Peyer's patch (tissue), 4 donors: ENCODE results near the gene CATSPER3. TPM values are rescaled to one million over a fixed set of nuclear protein-coding genes. Genes with fewer than 3 reads are reported as not detected.
"Not testable (repeated sequence)": the region's sequence is repeated elsewhere in the genome, so short reads cannot be mapped to it uniquely, and the experiment has no call there.

Experiments
- DNase-seq, 3 donors: peaks; one replicate each; pipeline ENCODE4 v3.0.0-alpha.2; 2017 to 2019
- H3K27ac ChIP-seq, 4 donors: fragments of 200-600 bp; sonication (generic); one replicate each; pipeline ENCODE4 v1.5.1; 2016 to 2019
- H3K27me3 ChIP-seq, 2 donors: fragments of 200-600 bp; sonication (generic); one replicate each; pipeline ENCODE4 v1.5.1; 2019
- H3K36me3 ChIP-seq, 3 donors: fragments of 200-600 bp; sonication (generic); one replicate each; pipeline ENCODE4 v1.5.1; 2016 to 2019
- H3K4me1 ChIP-seq, 4 donors: fragments of 200-600 bp; sonication (generic); one replicate each; pipeline ENCODE4 v1.5.1; 2016 to 2019
- H3K4me3 ChIP-seq, 4 donors: fragments of 200-600 bp; sonication (generic); 1 replicate in 3 of 4; 2 replicates in 1 of 4; pipeline ENCODE4 v1.5.1; 2016 to 2019; ENCODE audit warnings: mild to moderate bottlenecking in 1 of 4
- H3K9me3 ChIP-seq, 4 donors: fragments of 200-600 bp; sonication (generic); one replicate each; pipeline ENCODE4 v1.5.1; 2016 to 2019; ENCODE audit warnings: mild to moderate bottlenecking in 1 of 4
- POLR2A ChIP-seq, 2 donors: fragments of 450-650 bp; IDR thresholded peaks; one replicate each; pipeline ENCODE4 v1.5.1; 2017; ENCODE audit warnings: antibody characterized with exemption in 2 of 2, mild to moderate bottlenecking in 2 of 2, moderate library complexity in 2 of 2
- total RNA-seq, 4 donors: library from RNA; depleted of rRNA; stranded (reverse); fragments of >200 nt; gene quantifications; one replicate each; pipeline ENCODE4 v1.1.0, GENCODE V29; 2016
- TF ChIP-seq, protein P1 (sequence below), 6 experiments: fragments of 450-650 bp in 4 of 6; fragments of 200-600 bp in 2 of 6; sonication (generic) in 1 of 6; IDR thresholded peaks; one replicate each; pipeline ENCODE4 v1.5.1; 2017 to 2019; ENCODE audit warnings: antibody characterized with exemption in 6 of 6, mild to moderate bottlenecking in 3 of 6, moderate library complexity in 1 of 6

Gene CATSPER3
- total RNA-seq, 4 donors from 2014 or later = 1.1 to 2.5 (median 2.4) TPM; not detected in 1

DNA sequence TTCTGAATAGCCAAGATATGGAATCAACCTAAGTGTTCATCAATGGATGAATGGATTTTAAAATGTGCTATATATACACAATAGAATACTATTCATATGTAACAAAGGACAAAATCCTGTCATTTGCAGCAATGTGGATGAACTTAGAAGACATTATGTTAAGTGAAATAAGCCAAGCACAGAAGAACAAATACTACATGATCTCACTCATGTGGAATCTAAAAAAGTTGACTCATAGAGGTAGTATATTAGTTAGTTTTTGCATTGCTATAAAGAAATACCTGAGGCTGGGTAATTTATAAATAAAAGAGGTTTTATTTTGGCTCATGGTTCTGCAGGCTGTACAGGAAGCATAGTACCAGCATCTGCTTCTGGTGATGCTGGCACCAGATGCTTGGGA, 8.1 kb downstream of the CATSPER3 start:
- no peak for TF ChIP-seq POLR2A (IDR thresholded peaks at IDR 0.05)
- TF ChIP-seq, protein P1, sequence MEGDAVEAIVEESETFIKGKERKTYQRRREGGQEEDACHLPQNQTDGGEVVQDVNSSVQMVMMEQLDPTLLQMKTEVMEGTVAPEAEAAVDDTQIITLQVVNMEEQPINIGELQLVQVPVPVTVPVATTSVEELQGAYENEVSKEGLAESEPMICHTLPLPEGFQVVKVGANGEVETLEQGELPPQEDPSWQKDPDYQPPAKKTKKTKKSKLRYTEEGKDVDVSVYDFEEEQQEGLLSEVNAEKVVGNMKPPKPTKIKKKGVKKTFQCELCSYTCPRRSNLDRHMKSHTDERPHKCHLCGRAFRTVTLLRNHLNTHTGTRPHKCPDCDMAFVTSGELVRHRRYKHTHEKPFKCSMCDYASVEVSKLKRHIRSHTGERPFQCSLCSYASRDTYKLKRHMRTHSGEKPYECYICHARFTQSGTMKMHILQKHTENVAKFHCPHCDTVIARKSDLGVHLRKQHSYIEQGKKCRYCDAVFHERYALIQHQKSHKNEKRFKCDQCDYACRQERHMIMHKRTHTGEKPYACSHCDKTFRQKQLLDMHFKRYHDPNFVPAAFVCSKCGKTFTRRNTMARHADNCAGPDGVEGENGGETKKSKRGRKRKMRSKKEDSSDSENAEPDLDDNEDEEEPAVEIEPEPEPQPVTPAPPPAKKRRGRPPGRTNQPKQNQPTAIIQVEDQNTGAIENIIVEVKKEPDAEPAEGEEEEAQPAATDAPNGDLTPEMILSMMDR (IDR thresholded peaks at IDR 0.05) = no peak

DNA sequence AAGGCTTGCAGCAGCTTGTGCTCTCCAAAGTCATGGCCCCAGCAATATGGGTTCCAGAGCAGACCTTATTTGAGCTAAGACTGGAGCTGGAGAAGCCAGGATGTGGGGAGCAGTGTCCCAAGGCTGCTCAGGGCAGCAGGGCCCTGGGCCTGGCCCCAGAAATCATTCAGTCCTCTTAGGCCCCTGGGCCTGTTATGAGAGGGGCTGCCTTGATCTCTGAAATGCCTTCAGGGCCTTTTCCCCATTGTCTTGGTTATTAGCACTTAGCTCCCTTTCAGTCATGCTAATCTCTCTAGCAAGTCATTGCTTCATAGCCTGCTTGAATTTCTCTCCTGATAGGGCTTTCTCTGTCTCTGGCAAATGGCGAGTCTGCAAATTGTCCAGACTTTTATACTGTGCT, 9.1 kb downstream of the CATSPER3 start:
- Histone ChIP-seq H3K36me3 (no peaks in the 10 kb centered on the region), H3K9me3 (peaks cover 0 to 15% (median 0%) of the 10 kb centered on the region in 4 donors), H3K4me3 (no peak overlapping the region), H3K27me3 (no peaks in the 10 kb centered on the region), H3K27ac (no peak overlapping the region), H3K4me1 (no peaks in the 10 kb centered on the region)
- DNase-seq = no peak
- TF ChIP-seq, protein P1 (IDR thresholded peaks at IDR 0.05) = no peak
- no peak for TF ChIP-seq POLR2A (IDR thresholded peaks at IDR 0.05)

More for the DNA sequence above, 8.1 kb downstream of the CATSPER3 start:
- Histone ChIP-seq H3K27me3 (no peaks in the 10 kb centered on the region), H3K4me3 (no peak overlapping the region), H3K27ac (no peak overlapping the region), H3K36me3 (no peaks in the 10 kb centered on the region), H3K9me3 (peaks cover 0 to 10% (median 0%) of the 10 kb centered on the region in 4 donors), H3K4me1 (no peaks in the 10 kb centered on the region)
- no peak for DNase-seq

- no peak for DNase-seq
- Histone ChIP-seq H3K4me1 (no peaks in the 10 kb centered on the region), H3K27me3 (no peaks in the 10 kb centered on the region), H3K27ac (no peak overlapping the region), H3K36me3 (no peaks in the 10 kb centered on the region), H3K9me3 (peaks cover 0 to 28% (median 0%) of the 10 kb centered on the region in 4 donors), H3K4me3 (no peak overlapping the region)
- TF ChIP-seq, protein P1 (IDR thresholded peaks at IDR 0.05) = no peak
- no peak for TF ChIP-seq POLR2A (IDR thresholded peaks at IDR 0.05)
Measured at GRCh38 chr5:134979416-134979815, 11.7 kb downstream of the CATSPER3 start.

- H3K9me3 ChIP-seq = peaks cover 0 to 28% (median 0%) of the 10 kb centered on the region in 4 donors
- H3K4me1 ChIP-seq = no peaks in the 10 kb centered on the region
- DNase-seq = no peak
- no peaks in the 10 kb centered on the region for H3K27me3 ChIP-seq
- TF ChIP-seq, protein P1 (IDR thresholded peaks at IDR 0.05) = no peak
- no peak for TF ChIP-seq POLR2A (IDR thresholded peaks at IDR 0.05)
- H3K27ac ChIP-seq = no peak overlapping the region
- H3K36me3 ChIP-seq = no peaks in the 10 kb centered on the region
- no peak overlapping the region for H3K4me3 ChIP-seq
Measured at GRCh38 chr5:134982230-134982629, 14.5 kb downstream of the CATSPER3 start.

- no peak overlapping the region for H3K4me3 ChIP-seq
- no peak for TF ChIP-seq POLR2A (IDR thresholded peaks at IDR 0.05)
- TF ChIP-seq, protein P1 (IDR thresholded peaks at IDR 0.05) = no peak
- no peaks in the 10 kb centered on the region for H3K9me3 ChIP-seq
Measured at GRCh38 chr5:134989266-134989830, 21.6 kb downstream of the CATSPER3 start.

GRCh38 chr5:134990183-134990582, 22.5 kb downstream of the CATSPER3 start:
- not testable (repeated sequence) for H3K4me1 ChIP-seq, DNase-seq, H3K27me3 ChIP-seq, H3K9me3 ChIP-seq, H3K4me3 ChIP-seq, H3K27ac ChIP-seq, H3K36me3 ChIP-seq

More at GRCh38 chr5:134989266-134989830, 21.6 kb downstream of the CATSPER3 start:
- no peaks in the 10 kb centered on the region for H3K27me3 ChIP-seq
- DNase-seq = no peak
- H3K4me1 ChIP-seq = no peaks in the 10 kb centered on the region
- no peak overlapping the region for H3K27ac ChIP-seq
- no peaks in the 10 kb centered on the region for H3K36me3 ChIP-seq
